ENCODE results near the gene APBA2.
"Not testable (repeated sequence)": the region's sequence is repeated elsewhere in the genome, so short reads cannot be mapped to it uniquely, and the experiment has no call there.

DNA sequence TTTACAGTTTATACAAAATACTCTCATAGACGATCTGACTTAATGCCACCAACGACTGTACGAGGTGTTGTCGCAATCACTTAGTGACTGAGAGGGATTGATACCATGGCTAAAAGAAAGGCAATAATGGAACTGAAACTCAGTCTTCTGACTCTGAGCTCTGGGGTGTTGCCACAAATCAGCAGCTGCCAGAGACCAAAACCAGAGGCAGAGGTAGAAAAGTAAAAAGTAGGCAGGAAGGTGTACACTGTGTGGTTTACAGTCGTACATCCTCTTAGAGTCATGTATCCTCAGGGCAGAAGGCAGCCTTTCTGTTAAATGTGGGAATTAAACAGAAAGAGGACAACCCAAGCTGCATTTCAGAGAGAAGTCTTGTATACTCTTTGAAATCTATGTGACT lies 38.5 kb upstream of the APBA2 start:
- TF ChIP-seq POLR2A (IDR thresholded peaks at IDR 0.05); EP300 (IDR thresholded peaks at IDR 0.05; ENCODE audit: low read depth): not testable (repeated sequence)
- TF ChIP-seq, protein P1, sequence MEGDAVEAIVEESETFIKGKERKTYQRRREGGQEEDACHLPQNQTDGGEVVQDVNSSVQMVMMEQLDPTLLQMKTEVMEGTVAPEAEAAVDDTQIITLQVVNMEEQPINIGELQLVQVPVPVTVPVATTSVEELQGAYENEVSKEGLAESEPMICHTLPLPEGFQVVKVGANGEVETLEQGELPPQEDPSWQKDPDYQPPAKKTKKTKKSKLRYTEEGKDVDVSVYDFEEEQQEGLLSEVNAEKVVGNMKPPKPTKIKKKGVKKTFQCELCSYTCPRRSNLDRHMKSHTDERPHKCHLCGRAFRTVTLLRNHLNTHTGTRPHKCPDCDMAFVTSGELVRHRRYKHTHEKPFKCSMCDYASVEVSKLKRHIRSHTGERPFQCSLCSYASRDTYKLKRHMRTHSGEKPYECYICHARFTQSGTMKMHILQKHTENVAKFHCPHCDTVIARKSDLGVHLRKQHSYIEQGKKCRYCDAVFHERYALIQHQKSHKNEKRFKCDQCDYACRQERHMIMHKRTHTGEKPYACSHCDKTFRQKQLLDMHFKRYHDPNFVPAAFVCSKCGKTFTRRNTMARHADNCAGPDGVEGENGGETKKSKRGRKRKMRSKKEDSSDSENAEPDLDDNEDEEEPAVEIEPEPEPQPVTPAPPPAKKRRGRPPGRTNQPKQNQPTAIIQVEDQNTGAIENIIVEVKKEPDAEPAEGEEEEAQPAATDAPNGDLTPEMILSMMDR (IDR thresholded peaks at IDR 0.05) = not testable (repeated sequence)

Measured in transverse colon (tissue), 3 donors.